Choroid plexus epithelial cell (primary cell): ENCODE measurements around the gene PSMA7.

Source experiments
- DNase-seq: peaks from one replicate; pipeline ENCODE4 v3.0.0-alpha.2; 2010; ENCODE audit warnings: low read depth
- H3K4me3 ChIP-seq: 2 replicates; pipeline ENCODE4 v1.5.1; 2011; ENCODE audit warnings: low read depth, mild to moderate bottlenecking, control low read depth, low read length, moderate library complexity
- TF ChIP-seq, protein P1 (sequence below): conservative IDR thresholded peaks from 2 replicates; pipeline ENCODE4 v1.5.1; 2011; ENCODE audit warnings: low read depth, mild to moderate bottlenecking, control low read depth, inconsistent platforms, low read length, moderate library complexity

PSMA7 gene

GRCh38 chr20:62147528-62147927 is 4.3 kb upstream of the PSMA7 start:
- TF ChIP-seq, protein P1, sequence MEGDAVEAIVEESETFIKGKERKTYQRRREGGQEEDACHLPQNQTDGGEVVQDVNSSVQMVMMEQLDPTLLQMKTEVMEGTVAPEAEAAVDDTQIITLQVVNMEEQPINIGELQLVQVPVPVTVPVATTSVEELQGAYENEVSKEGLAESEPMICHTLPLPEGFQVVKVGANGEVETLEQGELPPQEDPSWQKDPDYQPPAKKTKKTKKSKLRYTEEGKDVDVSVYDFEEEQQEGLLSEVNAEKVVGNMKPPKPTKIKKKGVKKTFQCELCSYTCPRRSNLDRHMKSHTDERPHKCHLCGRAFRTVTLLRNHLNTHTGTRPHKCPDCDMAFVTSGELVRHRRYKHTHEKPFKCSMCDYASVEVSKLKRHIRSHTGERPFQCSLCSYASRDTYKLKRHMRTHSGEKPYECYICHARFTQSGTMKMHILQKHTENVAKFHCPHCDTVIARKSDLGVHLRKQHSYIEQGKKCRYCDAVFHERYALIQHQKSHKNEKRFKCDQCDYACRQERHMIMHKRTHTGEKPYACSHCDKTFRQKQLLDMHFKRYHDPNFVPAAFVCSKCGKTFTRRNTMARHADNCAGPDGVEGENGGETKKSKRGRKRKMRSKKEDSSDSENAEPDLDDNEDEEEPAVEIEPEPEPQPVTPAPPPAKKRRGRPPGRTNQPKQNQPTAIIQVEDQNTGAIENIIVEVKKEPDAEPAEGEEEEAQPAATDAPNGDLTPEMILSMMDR: no peak
- no peak overlapping the region for H3K4me3 ChIP-seq
- no peak for DNase-seq

- H3K4me3 ChIP-seq: no peak overlapping the region
- TF ChIP-seq, protein P1: no peak
These were observed 3.9 kb upstream of the PSMA7 start for GRCh38 chr20:62147125-62147524.

GRCh38 chr20:62146019-62146755 is 3.0 kb upstream of the PSMA7 start:
- TF ChIP-seq, protein P1: no peak
- H3K4me3 ChIP-seq: no peak overlapping the region
- DNase-seq: no peak

More at GRCh38 chr20:62147125-62147524, 3.9 kb upstream of the PSMA7 start:
- no peak for DNase-seq

- DNase-seq: no peak
- H3K4me3 ChIP-seq: no peak overlapping the region
- TF ChIP-seq, protein P1: no peak
These were observed 2.5 kb upstream of the PSMA7 start for GRCh38 chr20:62145688-62146018.

DNA sequence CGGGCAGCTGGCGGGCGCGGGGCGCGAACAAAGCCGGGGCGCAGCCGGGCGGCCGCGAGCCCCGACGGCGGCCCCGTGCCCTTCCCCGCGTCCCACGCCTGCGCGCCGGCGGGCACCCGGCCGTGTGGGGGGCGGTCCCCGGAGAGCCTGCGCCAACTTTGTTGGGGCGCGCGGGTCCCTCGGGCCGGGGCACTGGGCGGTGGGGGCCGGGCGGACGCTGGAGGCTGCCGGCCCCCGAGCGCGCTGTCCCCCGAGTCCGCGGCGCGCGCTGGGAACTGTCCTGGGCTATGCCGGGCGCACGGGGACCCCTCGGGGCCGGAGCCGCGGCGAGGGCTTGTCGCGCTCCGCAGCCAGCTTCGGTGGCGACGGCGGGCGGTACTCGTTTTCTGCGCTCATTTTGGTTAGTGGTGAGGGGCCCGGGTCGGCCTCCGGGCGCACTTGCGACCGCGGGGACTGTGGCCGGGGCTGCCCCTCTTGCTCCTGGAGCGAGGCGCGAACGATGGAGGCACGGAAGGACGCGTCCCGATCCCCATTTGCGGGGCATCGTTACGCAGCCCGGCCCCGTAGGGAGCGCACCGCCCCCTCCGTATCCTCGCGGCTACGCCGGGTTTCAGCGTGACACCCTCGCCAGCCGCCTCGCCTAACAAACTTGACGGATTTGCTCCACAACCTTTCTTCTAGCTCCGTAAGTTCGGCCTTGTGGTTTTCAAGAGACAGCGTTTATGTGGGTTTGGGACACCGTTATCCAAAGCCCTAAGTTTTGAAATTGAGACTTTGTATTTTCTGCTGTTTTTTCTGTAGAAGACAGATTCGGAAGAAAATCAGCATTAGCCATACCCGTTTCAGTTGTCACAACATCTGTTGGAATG is 997 bp upstream of the PSMA7 start:
- TF ChIP-seq, protein P1: no peak
- H3K4me3 ChIP-seq: peak overlapping the region; percentile 71
- DNase-seq: peak; percentile 72

GRCh38 chr20:62142252-62143080 is 728 bp downstream of the PSMA7 start:
- DNase-seq: no peak
- peak overlapping the region; percentile 71 for H3K4me3 ChIP-seq
- TF ChIP-seq, protein P1: no peak
